COLO668 (cell line): ENCODE measurements around the gene COL16A1.

Source experiments
- DNase-seq: peaks from one replicate; lab custom pipeline; 2025; ENCODE audit not compliant: unreplicated experiment; lab: John Stamatoyannopoulos, UW

The COL16A1 gene

DNA sequence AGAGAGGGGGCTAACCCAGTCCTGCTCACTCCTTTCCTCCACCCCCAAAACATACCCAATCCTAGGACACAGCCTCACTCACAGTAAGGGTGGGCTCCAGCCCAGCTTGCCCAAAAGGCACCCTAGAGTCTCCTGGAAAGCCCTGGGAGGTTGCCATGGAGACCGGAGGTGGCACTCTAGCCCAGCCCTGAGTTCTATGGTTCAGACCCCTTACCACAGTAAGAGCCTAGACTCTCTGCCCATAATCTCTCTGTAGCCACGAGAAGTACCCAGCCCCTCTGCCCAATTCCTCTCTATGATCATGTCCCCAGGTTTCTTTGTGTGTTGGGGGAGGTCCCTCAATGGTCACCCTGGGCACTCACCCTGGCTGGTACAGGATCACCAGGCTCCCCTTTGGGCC is 14.4 kb downstream of the COL16A1 start:
- no peak for DNase-seq

- no peak for DNase-seq
Observed at GRCh38 chr1:31688233-31688918, 15.4 kb downstream of the COL16A1 start.

- DNase-seq: no peak
Observed at GRCh38 chr1:31687601-31688000, 16.2 kb downstream of the COL16A1 start.

DNA sequence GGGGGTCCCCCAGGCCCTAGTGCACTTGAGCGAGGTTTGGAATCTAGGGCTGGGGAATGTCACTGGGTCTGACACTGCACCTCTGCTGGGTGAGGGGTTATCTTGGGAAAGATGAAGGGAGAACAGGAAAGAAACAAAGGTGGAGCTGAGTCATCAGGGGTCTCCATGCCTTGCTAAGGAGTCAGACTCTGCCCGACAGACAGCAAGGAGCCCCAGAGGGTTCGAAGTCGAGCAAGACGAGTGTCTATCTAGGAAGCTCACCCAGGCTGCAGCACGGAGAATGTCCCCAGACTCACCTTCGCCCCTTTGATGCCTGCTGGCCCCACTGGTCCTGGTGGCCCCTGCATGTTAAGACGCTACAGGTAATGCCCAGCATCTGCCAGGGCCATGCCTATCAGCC is 18.0 kb downstream of the COL16A1 start:
- no peak for DNase-seq

DNA sequence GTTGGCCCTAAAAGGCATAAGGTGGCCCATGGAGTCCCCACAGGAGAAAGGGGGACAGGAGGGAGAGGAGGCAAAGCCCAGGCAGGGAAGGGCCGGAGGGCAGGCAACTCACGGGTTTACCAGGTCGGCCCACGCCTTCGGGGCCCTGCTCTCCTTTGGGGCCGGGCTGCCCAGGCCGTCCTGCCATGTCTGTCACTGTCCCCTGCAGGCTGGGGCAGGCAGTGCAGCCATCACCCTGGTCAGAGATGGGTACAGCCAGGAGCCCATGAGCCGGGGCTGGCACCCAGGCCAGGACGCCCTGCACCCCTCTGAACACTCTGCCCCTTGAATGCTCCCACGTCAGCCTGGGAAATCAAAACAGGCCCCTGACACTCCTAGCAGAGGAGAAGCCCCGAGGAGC is 19.8 kb downstream of the COL16A1 start:
- DNase-seq: peak; percentile 58

DNA sequence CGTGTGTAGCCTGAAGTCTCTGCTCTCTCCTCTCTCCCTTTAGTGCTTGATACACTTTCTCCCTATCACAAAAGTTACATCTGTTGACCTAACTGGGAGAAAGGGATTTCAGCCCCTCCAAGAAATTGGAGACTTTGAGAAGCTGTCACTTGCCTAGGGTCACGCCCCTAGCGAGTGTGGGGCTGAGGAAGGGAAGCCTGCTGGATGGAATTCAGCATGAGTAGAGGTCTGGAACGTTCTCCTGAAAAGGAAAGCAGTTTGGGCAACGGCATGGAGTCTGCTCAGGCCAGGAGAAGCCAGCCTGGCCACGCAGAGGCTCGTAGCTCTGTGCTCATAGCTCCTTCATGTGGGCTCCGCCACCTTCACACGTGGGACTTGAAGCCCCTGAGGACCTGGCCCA is 22.4 kb downstream of the COL16A1 start:
- DNase-seq: no peak

GRCh38 chr1:31679676-31680230 is 24.1 kb downstream of the COL16A1 start:
- DNase-seq: no peak

DNA sequence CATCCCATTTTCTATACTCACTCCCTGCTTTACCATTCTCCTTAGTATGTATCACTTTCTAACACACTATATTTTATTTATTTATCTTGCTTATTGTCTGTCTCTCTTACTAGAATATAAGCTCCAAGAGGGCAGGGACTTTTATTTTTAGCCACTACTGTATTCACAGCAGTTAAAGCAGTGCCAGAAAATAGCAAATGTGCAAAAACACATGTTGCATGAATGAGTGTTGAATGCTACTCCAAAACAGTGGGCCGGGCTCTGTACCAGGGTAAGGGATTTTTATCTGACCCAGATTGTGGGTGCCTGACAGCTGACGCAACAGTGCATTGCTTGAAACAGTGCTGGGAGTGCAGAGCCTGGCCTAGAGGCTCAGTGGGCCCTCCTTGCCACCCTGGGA is 24.7 kb downstream of the COL16A1 start:
- no peak for DNase-seq

GRCh38 chr1:31678681-31679080 is 25.1 kb downstream of the COL16A1 start:
- DNase-seq: no peak

DNA sequence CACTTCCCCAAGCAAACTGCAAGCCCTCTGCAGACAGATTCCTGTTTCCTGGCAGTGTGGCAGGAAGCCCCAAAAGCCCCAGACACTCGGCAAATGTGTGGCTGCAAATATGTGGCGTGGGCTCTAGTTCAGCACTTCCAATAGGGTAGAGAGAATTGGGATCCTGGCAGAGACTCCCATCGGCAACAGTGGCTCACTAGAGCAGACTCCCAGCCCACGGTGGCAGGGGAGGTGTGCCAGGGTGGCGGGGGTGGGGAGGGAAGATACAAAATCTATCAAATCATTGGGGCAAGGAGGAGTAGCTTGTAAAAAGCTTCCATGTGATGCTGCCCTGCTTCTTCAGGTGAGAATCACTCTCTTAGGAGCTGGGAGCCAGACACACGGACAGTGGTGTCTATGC is 25.9 kb downstream of the COL16A1 start:
- no peak for DNase-seq

- no peak for DNase-seq
Observed at GRCh38 chr1:31677401-31677800, 26.4 kb downstream of the COL16A1 start.

- no peak for DNase-seq
Observed at GRCh38 chr1:31675756-31676155, 28.1 kb downstream of the COL16A1 start.

DNA sequence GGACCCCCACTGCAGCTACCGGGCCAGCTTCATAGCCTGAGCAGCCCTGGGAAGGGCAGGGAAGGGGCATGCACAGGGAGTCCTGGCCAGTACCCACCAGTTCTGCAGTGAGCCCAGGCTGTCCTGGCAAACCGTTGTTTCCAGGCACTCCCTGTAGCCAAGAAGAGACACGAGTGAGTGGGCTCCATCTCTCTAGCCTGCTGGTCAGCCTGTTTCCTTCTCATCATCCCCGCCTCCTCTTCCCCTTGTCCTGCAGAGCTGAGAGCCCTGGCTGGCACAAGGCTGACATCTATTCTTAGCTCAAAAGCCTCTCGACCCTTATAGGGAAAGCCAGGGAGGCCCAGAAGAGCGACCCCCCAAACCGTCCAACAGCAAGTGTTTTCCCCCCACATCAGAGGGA is 28.7 kb downstream of the COL16A1 start:
- no peak for DNase-seq

GRCh38 chr1:31674626-31675025 is 29.2 kb downstream of the COL16A1 start:
- DNase-seq: no peak

DNA sequence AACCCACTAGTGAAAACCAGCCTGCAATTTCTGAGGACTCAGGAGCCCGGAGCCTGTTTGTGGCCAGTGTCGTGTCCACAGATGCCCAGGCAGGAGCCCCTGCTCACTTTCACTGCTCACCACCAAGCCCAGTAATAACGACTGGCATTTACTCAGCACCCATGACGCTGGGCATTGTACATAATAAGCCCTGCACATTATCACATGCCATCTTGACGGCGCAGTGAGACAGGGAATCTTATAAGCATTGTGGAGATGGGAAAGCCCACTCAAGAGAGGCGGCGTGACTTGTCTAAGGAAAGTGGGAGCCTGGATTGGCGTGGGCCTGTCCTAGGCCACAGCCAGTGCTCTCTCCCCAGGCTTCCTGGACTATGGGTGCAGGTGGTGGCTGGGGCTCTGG is 30.4 kb downstream of the COL16A1 start:
- DNase-seq: no peak

GRCh38 chr1:31672986-31673385 is 30.8 kb downstream of the COL16A1 start:
- DNase-seq: no peak

DNA sequence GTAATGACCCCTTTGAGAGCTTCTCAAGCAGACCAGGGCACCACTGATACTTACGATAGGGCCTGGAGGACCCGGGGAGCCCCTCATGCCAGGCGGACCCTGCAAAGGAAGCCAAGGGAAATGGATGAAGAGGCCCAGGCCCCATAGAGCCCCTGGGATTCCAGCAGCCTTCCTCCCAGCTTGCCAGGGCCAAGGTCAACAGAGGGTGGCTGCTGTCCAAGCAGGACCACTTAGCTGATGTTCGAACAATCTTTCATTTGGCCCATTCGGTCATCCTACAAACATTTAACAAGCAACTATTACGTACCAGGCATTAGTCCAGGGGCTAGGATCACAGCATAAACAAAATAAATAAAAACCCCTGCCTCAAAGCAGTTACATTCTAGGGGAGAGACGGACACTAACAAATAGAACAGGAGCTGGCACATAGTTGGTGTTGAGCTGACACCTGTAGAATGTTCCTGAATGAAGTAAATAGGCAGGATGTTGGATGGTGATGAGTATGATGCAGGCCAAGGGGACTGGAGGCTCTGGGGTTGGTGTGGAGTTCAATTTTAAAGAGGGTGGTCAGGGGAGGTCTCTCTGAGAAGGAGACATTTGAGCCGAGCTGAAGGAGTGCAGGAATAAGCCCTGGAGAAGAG is 32.1 kb downstream of the COL16A1 start:
- DNase-seq: no peak

- DNase-seq: no peak
Observed at GRCh38 chr1:31671147-31671546, 32.7 kb downstream of the COL16A1 start.

DNA sequence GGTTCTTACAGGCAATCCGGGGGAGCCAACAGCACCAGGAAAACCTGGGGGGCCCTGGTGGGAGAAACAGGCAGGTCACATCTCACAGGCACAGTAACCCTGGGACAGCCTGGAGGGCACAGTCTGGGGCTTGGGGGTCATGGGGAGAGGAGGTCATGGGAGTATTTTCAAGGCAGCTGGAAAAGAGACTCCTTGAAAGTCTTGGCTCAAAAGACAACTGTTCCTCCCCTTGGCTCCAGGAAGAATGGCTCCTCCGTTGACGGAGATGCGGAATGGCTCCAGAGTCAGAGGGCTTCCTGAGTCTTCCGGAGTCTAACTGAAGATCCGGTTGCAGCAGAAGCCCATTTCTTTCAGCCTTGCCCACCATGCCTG is 33.2 kb downstream of the COL16A1 start:
- DNase-seq: no peak

DNA sequence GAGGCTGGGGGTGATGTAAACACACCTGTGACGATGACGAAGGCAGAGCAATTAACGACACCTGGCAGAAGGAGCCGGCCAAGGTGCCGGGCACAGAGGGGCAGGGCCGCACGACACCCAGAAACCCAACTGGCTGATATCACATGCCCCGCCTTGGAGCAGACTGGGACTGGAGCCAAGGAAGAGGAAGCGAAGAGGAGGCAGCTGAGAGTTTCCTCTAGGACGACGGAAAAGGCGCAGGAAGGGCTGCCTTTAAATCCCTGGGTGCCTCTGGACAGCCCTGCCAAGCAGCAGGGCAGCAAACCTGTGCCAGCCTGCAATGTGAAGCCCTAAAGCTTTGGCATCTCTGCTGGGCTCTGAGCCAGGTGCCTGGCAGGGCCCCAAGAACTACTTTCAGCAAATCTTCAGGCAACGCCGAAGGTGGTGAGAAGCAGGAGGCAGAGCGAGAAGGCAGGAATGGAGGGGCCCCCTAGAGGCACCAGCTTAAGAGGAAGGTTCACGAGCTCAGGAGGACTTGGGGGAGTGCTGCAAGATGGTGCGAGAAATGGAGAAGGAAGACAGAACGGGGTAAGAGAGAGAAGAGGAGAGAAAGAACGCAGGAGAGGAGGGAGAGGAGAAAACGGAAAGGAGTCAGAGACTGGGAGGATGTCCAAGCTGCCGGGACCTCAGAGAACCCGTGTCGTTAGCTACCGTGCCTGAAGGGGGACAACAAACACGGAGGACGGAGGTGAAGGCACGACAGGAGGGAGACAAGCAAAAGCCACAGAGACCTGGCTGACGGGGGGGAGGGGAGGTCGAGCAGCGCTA is 33.8 kb downstream of the COL16A1 start:
- peak; percentile 96 for DNase-seq

GRCh38 chr1:31669433-31669785 is 34.4 kb downstream of the COL16A1 start:
- no peak for DNase-seq

GRCh38 chr1:31668303-31668883 is 35.4 kb downstream of the COL16A1 start:
- DNase-seq: no peak
